Measurements from ENCODE around the gene CCDC197.

Gene CCDC197

DNA sequence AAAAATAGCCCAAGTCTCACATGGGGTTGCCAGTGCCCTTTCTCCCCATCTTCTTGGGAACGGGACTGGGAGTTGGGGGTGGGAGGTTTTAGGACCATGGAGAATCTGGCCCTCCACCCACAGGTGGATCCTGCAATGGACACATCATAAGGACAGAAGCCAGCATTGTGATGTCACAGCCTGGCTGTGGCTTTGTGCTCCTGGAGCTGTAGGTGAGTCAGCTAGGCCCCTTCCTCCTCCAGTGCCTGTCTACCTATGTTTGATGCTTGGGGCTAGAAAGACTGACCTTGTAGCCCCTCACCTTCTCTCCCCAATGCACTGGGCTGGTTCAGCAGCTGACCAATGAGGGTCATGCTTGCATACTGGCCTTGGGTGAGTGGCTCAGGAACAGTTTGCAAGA lies at the start of gene CCDC197:
CCDC197 (plus strand) TSS at position 220 of the 400 bp plus-strand sequence. CDS start 831 bp downstream, outside the sequence.
- TF ChIP-seq, protein P1, sequence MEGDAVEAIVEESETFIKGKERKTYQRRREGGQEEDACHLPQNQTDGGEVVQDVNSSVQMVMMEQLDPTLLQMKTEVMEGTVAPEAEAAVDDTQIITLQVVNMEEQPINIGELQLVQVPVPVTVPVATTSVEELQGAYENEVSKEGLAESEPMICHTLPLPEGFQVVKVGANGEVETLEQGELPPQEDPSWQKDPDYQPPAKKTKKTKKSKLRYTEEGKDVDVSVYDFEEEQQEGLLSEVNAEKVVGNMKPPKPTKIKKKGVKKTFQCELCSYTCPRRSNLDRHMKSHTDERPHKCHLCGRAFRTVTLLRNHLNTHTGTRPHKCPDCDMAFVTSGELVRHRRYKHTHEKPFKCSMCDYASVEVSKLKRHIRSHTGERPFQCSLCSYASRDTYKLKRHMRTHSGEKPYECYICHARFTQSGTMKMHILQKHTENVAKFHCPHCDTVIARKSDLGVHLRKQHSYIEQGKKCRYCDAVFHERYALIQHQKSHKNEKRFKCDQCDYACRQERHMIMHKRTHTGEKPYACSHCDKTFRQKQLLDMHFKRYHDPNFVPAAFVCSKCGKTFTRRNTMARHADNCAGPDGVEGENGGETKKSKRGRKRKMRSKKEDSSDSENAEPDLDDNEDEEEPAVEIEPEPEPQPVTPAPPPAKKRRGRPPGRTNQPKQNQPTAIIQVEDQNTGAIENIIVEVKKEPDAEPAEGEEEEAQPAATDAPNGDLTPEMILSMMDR (IDR thresholded peaks at IDR 0.05; ENCODE audit: extremely low read depth, missing control alignments), result no peak
- no peak for DNase-seq (ENCODE audit: low spot score)

DNA sequence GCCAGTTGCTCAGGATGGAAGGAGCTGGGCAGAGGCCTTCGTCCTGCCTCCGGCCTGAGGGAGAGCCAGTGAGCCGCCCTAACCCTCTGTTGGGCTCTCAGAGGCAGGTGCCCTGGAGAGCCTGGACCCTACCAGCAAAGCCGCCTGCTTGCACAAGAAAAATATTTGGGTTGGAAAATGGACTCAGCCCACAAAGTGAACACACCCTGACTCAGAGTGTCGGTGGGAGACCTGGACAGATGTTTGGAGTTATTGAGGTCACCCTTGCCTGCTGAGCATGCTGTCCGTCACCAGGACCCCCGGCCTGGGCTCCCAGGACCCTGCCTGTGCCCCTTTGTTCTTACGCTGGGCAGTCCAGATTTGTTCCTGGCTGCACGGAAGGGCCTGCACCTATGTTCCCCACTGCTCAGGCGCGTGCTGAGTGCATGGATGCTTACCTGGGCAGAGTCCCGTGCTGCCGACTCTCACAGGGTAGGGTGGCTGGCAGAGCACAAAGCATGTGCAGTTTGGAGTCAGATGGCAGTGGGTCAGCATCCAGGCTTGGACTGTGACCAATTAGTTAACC lies 47.5 kb upstream of the CCDC197 start:
- TF ChIP-seq, protein P1 (IDR thresholded peaks at IDR 0.05; ENCODE audit: extremely low read depth, missing control alignments), result no peak
- DNase-seq (ENCODE audit: low spot score), result no peak

- TF ChIP-seq, protein P1 (IDR thresholded peaks at IDR 0.05; ENCODE audit: extremely low read depth, missing control alignments), result no peak
- no peak for DNase-seq (ENCODE audit: low spot score)
Observed at GRCh38 chr14:93950948-93951634, 46.0 kb upstream of the CCDC197 start.

GRCh38 chr14:93951635-93952540 lies 45.2 kb upstream of the CCDC197 start:
- no peak for DNase-seq (ENCODE audit: low spot score)
- TF ChIP-seq, protein P1 (IDR thresholded peaks at IDR 0.05; ENCODE audit: extremely low read depth, missing control alignments), result no peak

GRCh38 chr14:93952829-93953228 lies 44.3 kb upstream of the CCDC197 start:
- TF ChIP-seq, protein P1 (IDR thresholded peaks at IDR 0.05; ENCODE audit: extremely low read depth, missing control alignments), result no peak
- no peak for DNase-seq (ENCODE audit: low spot score)

GRCh38 chr14:93953263-93953662 lies 43.8 kb upstream of the CCDC197 start:
- no peak for DNase-seq (ENCODE audit: low spot score)
- TF ChIP-seq, protein P1 (IDR thresholded peaks at IDR 0.05; ENCODE audit: extremely low read depth, missing control alignments), result no peak

All from GM20000 (cell line).